ENCODE measurements around the gene SUPT3H. TPM values are rescaled to one million over a fixed set of nuclear protein-coding genes. Genes with fewer than 3 reads are reported as not detected.

Gene SUPT3H
- total and polyA plus RNA-seq, 2 donors (not counting 1 experiment from before 2014, with no cell fraction given), result 5.5 to 12.4 TPM

GRCh38 chr6:45115696-45116095 is 262.0 kb downstream of the SUPT3H start:
- Histone ChIP-seq H4K20me1 (ENCODE audit: control insufficient read depth, insufficient read depth, low read length, poor library complexity, severe bottlenecking) (no peaks in the 10 kb centered on the region), H3K27ac (ENCODE audit: low read length in 2 of 2) (no peak overlapping the region), H3K27me3 (replicated peaks in 1 of 4; ENCODE audit: control extremely low read depth in 1 of 4, control insufficient read depth in 3 of 4, insufficient read depth in 4 of 4, low read length in 3 of 4) (no peaks in the 10 kb centered on the region), H3K36me3 (replicated peaks in 1 of 2; ENCODE audit: control extremely low read depth in 1 of 2, control insufficient read depth in 1 of 2, extremely low read depth in 1 of 2, insufficient read depth in 2 of 2, low read length in 1 of 2) (no peaks in the 10 kb centered on the region), H3K9ac (ENCODE audit: low read length) (no peak overlapping the region), H2AFZ (ENCODE audit: insufficient read depth, low read depth, low read length, poor library complexity, severe bottlenecking) (no peak overlapping the region), H3K4me2 (replicated peaks; ENCODE audit: low read depth, low read length, poor library complexity, severe bottlenecking) (no peak overlapping the region), H3K4me3 (ENCODE audit: control extremely low read depth in 1 of 5, extremely low read depth in 1 of 5, insufficient read depth in 1 of 5, low read depth in 2 of 5, low read length in 4 of 5) (no peak overlapping the region), H3K4me1 (ENCODE audit: control insufficient read depth in 2 of 2, insufficient read depth in 2 of 2, low read length in 2 of 2) (no peaks in the 10 kb centered on the region), H3K9me3 (ENCODE audit: control extremely low read depth in 1 of 3, control insufficient read depth in 2 of 3, insufficient read depth in 1 of 3, low read length in 2 of 3) (no peaks in the 10 kb centered on the region), H3K79me2 (ENCODE audit: control insufficient read depth, insufficient read depth, low read length) (no peaks in the 10 kb centered on the region)
- Mint-ChIP-seq H3K27ac (no peak overlapping the region), H3K27me3 (no peaks in the 10 kb centered on the region), H3K4me3 (no peak overlapping the region), H3K9me3 (ENCODE audit: insufficient read depth) (no peaks in the 10 kb centered on the region), H3K4me1 (peaks cover 4% of the 10 kb centered on the region)
- ATAC-seq (ENCODE audit: low read depth) (no peak), DNase-seq (no peak)
- ChIA-PET CTCF (no interaction called here), POLR2A (no interaction called here)
- WGBS (ENCODE audit: insufficient coverage), result no CpG with 5 or more reads among the region's 3 CpGs
- no peak for TF ChIP-seq EZH2 (IDR thresholded peaks at IDR 0.05; ENCODE audit: borderline replicate concordance, insufficient read depth, low read depth, low read length, poor library complexity, severe bottlenecking)
- TF ChIP-seq, protein P1, sequence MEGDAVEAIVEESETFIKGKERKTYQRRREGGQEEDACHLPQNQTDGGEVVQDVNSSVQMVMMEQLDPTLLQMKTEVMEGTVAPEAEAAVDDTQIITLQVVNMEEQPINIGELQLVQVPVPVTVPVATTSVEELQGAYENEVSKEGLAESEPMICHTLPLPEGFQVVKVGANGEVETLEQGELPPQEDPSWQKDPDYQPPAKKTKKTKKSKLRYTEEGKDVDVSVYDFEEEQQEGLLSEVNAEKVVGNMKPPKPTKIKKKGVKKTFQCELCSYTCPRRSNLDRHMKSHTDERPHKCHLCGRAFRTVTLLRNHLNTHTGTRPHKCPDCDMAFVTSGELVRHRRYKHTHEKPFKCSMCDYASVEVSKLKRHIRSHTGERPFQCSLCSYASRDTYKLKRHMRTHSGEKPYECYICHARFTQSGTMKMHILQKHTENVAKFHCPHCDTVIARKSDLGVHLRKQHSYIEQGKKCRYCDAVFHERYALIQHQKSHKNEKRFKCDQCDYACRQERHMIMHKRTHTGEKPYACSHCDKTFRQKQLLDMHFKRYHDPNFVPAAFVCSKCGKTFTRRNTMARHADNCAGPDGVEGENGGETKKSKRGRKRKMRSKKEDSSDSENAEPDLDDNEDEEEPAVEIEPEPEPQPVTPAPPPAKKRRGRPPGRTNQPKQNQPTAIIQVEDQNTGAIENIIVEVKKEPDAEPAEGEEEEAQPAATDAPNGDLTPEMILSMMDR (IDR thresholded peaks at IDR 0.05), result no peak
- intact Hi-C loops (cut with micrococcal nuclease), result no loop called here

- H3K4me3 Mint-ChIP-seq, result no peak overlapping the region
- CTCF ChIA-PET, result interaction anchor here (0.5 kb wide), 1 partner anchor 104 kb away, joined by 3 read pairs; no protein-coding TSS in a partner anchor
- intact Hi-C loops (cut with micrococcal nuclease), result no loop called here
These were observed 265.0 kb downstream of the SUPT3H start for GRCh38 chr6:45112711-45113110.

More at GRCh38 chr6:45112711-45113110, 265.0 kb downstream of the SUPT3H start:
- Mint-ChIP-seq H3K4me1 (peaks cover 11% of the 10 kb centered on the region), H3K9me3 (ENCODE audit: insufficient read depth) (no peaks in the 10 kb centered on the region), H3K27ac (no peak overlapping the region), H3K27me3 (no peaks in the 10 kb centered on the region)
- no peak overlapping the region for H3K4me3 ChIP-seq (ENCODE audit: control extremely low read depth in 1 of 5, extremely low read depth in 1 of 5, insufficient read depth in 1 of 5, low read depth in 2 of 5, low read length in 4 of 5)
- DNase-seq, result no peak
- no peaks in the 10 kb centered on the region for H3K4me1 ChIP-seq (ENCODE audit: control insufficient read depth in 2 of 2, insufficient read depth in 2 of 2, low read length in 2 of 2)
- no peak overlapping the region for H3K4me2 ChIP-seq (replicated peaks; ENCODE audit: low read depth, low read length, poor library complexity, severe bottlenecking)
- H4K20me1 ChIP-seq (ENCODE audit: control insufficient read depth, insufficient read depth, low read length, poor library complexity, severe bottlenecking), result no peaks in the 10 kb centered on the region
- peaks cover 0 to 1% (median 0%) of the 10 kb centered on the region in 3 donors for H3K9me3 ChIP-seq (ENCODE audit: control extremely low read depth in 1 of 3, control insufficient read depth in 2 of 3, insufficient read depth in 1 of 3, low read length in 2 of 3)
- no peak for ATAC-seq (ENCODE audit: low read depth)
- no peaks in the 10 kb centered on the region for H3K36me3 ChIP-seq (replicated peaks in 1 of 2; ENCODE audit: control extremely low read depth in 1 of 2, control insufficient read depth in 1 of 2, extremely low read depth in 1 of 2, insufficient read depth in 2 of 2, low read length in 1 of 2)
- H3K9ac ChIP-seq (ENCODE audit: low read length), result no peak overlapping the region
- H2AFZ ChIP-seq (ENCODE audit: insufficient read depth, low read depth, low read length, poor library complexity, severe bottlenecking), result no peak overlapping the region
- TF ChIP-seq EZH2 (IDR thresholded peaks at IDR 0.05; ENCODE audit: borderline replicate concordance, insufficient read depth, low read depth, low read length, poor library complexity, severe bottlenecking), result no peak
- TF ChIP-seq, protein P1 (IDR thresholded peaks at IDR 0.05), result no peak
- no peaks in the 10 kb centered on the region for H3K27me3 ChIP-seq (replicated peaks in 1 of 4; ENCODE audit: control extremely low read depth in 1 of 4, control insufficient read depth in 3 of 4, insufficient read depth in 4 of 4, low read length in 3 of 4)
- no peak overlapping the region for H3K27ac ChIP-seq (ENCODE audit: low read length in 2 of 2)
- POLR2A ChIA-PET, result no interaction called here
- no peaks in the 10 kb centered on the region for H3K79me2 ChIP-seq (ENCODE audit: control insufficient read depth, insufficient read depth, low read length)

Data from B cell (primary cell).